RWPE2 (cell line): ENCODE measurements around the gene ARMC10.
"Not testable (repeated sequence)": the region's sequence is repeated elsewhere in the genome, so short reads cannot be mapped to it uniquely, and the experiment has no call there.

Experiments
- ATAC-seq: fragments of 200-7000 bp; cut with Tn5 transposase; 3 replicates; pipeline ENCODE4 v1.9.1; 2021; ENCODE audit warnings: low read depth
- DNase-seq: peaks from one replicate; pipeline ENCODE4 v3.0.0-alpha.2; 2020; ENCODE audit warnings: low spot score
- H3K27ac ChIP-seq: fragments of 450-650 bp; 2 replicates; pipeline ENCODE4 v1.5.1; 2017; ENCODE audit warnings: mild to moderate bottlenecking; ENCODE audit not compliant: poor library complexity, severe bottlenecking
- H3K27me3 ChIP-seq: fragments of 250-450 bp; sonication (Bioruptor Pico); 2 replicates; pipeline ENCODE4 v1.5.1; 2021; ENCODE audit warnings: mild to moderate bottlenecking, moderate library complexity; ENCODE audit not compliant: insufficient read depth, poor library complexity, severe bottlenecking
- H3K36me3 ChIP-seq: fragments of 250-450 bp; sonication (Bioruptor Pico); 2 replicates; pipeline ENCODE4 v1.5.1; 2020; ENCODE audit warnings: low read depth, mild to moderate bottlenecking, moderate library complexity
- H3K4me1 ChIP-seq: fragments of 250-450 bp; sonication (Bioruptor Pico); 2 replicates; pipeline ENCODE4 v1.5.1; 2021; ENCODE audit warnings: mild to moderate bottlenecking, moderate library complexity; ENCODE audit not compliant: insufficient read depth, poor library complexity, severe bottlenecking
- H3K4me3 ChIP-seq: fragments of 250-450 bp; sonication (Bioruptor Pico); 2 replicates; pipeline ENCODE4 v1.5.1; 2021; ENCODE audit warnings: mild to moderate bottlenecking, moderate library complexity; ENCODE audit not compliant: severe bottlenecking
- H3K9me3 ChIP-seq: fragments of 250-450 bp; sonication (Bioruptor Pico); 2 replicates; pipeline ENCODE4 v1.5.1; 2021; ENCODE audit warnings: mild to moderate bottlenecking, moderate library complexity; ENCODE audit not compliant: severe bottlenecking
- CTCF ChIP-seq: fragments of 450-650 bp; IDR thresholded peaks from one replicate; pipeline ENCODE4 v1.5.1; 2017; ENCODE audit warnings: mild to moderate bottlenecking, moderate library complexity; ENCODE audit not compliant: poor library complexity, severe bottlenecking

ARMC10 gene

GRCh38 chr7:103037476-103037822, 37.5 kb upstream of the ARMC10 start:
- Histone ChIP-seq H3K36me3 (no peaks in the 10 kb centered on the region), H3K27ac (no peak overlapping the region), H3K9me3 (no peaks in the 10 kb centered on the region), H3K4me1 (no peaks in the 10 kb centered on the region), H3K27me3 (no peaks in the 10 kb centered on the region), H3K4me3 (no peak overlapping the region)
- TF ChIP-seq CTCF: no peak
- DNase-seq: no peak
- no peak for ATAC-seq

GRCh38 chr7:103037823-103038739, 36.9 kb upstream of the ARMC10 start:
- ATAC-seq, DNase-seq, H3K27me3 ChIP-seq, H3K9me3 ChIP-seq, H3K4me1 ChIP-seq, H3K36me3 ChIP-seq, H3K4me3 ChIP-seq, H3K27ac ChIP-seq: not testable (repeated sequence)

- H3K27me3 ChIP-seq: not testable (repeated sequence)
Observed at GRCh38 chr7:103041815-103042214, 33.1 kb upstream of the ARMC10 start.

GRCh38 chr7:103048833-103049232, 26.1 kb upstream of the ARMC10 start:
- Histone ChIP-seq H3K4me3 (no peak overlapping the region), H3K27ac (no peak overlapping the region), H3K36me3 (no peaks in the 10 kb centered on the region), H3K27me3 (no peaks in the 10 kb centered on the region), H3K9me3 (peaks cover 10% of the 10 kb centered on the region), H3K4me1 (no peaks in the 10 kb centered on the region)
- ATAC-seq (no peak), DNase-seq (no peak)
- TF ChIP-seq CTCF: no peak

More at GRCh38 chr7:103041815-103042214, 33.1 kb upstream of the ARMC10 start:
- H3K9me3 ChIP-seq, ATAC-seq, H3K4me1 ChIP-seq, DNase-seq, H3K27ac ChIP-seq, H3K36me3 ChIP-seq, H3K4me3 ChIP-seq: not testable (repeated sequence)

- no peak for TF ChIP-seq CTCF
- no peak overlapping the region for H3K4me3 ChIP-seq
- ATAC-seq (no peak), DNase-seq (no peak)
- no peaks in the 10 kb centered on the region for H3K4me1 ChIP-seq
- H3K36me3 ChIP-seq: no peaks in the 10 kb centered on the region
- no peak overlapping the region for H3K27ac ChIP-seq
- no peaks in the 10 kb centered on the region for H3K27me3 ChIP-seq
- H3K9me3 ChIP-seq: peaks cover 10% of the 10 kb centered on the region
Observed at GRCh38 chr7:103051519-103051918, 23.4 kb upstream of the ARMC10 start.

GRCh38 chr7:103056006-103056405, 18.9 kb upstream of the ARMC10 start:
- not testable (repeated sequence) for ATAC-seq, H3K27ac ChIP-seq, H3K4me3 ChIP-seq, H3K36me3 ChIP-seq, DNase-seq, H3K9me3 ChIP-seq, H3K27me3 ChIP-seq, H3K4me1 ChIP-seq
